Kidney epithelial cell (primary cell): ENCODE measurements around the gene CIAO2A. TPM values are rescaled to one million over a fixed set of nuclear protein-coding genes. Genes with fewer than 3 reads are reported as not detected.

ENCODE experiments used
- DNase-seq: peaks from one replicate; pipeline ENCODE4 v3.0.0-alpha.2; 2010; ENCODE audit warnings: low read depth
- H3K27me3 ChIP-seq: 2 replicates; pipeline ENCODE4 v1.6.0; 2011; ENCODE audit warnings: low read length; ENCODE audit not compliant: control insufficient read depth, insufficient read depth
- H3K36me3 ChIP-seq: 2 replicates; pipeline ENCODE4 v1.5.1; 2011; ENCODE audit warnings: low read length; ENCODE audit not compliant: control insufficient read depth, insufficient read depth
- H3K4me3 ChIP-seq: 2 replicates; pipeline ENCODE4 v1.5.1; 2011; ENCODE audit warnings: low read depth, mild to moderate bottlenecking, control low read depth, low read length
- total RNA-seq: library from RNA; depleted of rRNA; stranded (reverse); fragments of >200 nt; gene quantifications from 2 replicates; pipeline ENCODE4 v1.2.3, GENCODE V29; 2015
- TF ChIP-seq, protein P1 (sequence below): IDR thresholded peaks from 2 replicates; pipeline ENCODE4 v1.5.1; 2011; ENCODE audit warnings: mild to moderate bottlenecking, moderate library complexity, low read length, control low read depth, inconsistent platforms; ENCODE audit not compliant: insufficient read depth, poor library complexity, severe bottlenecking

CIAO2A gene
- total RNA-seq, 1 donor from 2014 or later = 84.6 TPM

GRCh38 chr15:64034519-64034918 lies 59.1 kb downstream of the CIAO2A start:
- DNase-seq = no peak
- H3K36me3 ChIP-seq = no peaks in the 10 kb centered on the region
- no peak overlapping the region for H3K4me3 ChIP-seq
- TF ChIP-seq, protein P1, sequence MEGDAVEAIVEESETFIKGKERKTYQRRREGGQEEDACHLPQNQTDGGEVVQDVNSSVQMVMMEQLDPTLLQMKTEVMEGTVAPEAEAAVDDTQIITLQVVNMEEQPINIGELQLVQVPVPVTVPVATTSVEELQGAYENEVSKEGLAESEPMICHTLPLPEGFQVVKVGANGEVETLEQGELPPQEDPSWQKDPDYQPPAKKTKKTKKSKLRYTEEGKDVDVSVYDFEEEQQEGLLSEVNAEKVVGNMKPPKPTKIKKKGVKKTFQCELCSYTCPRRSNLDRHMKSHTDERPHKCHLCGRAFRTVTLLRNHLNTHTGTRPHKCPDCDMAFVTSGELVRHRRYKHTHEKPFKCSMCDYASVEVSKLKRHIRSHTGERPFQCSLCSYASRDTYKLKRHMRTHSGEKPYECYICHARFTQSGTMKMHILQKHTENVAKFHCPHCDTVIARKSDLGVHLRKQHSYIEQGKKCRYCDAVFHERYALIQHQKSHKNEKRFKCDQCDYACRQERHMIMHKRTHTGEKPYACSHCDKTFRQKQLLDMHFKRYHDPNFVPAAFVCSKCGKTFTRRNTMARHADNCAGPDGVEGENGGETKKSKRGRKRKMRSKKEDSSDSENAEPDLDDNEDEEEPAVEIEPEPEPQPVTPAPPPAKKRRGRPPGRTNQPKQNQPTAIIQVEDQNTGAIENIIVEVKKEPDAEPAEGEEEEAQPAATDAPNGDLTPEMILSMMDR = no peak
- H3K27me3 ChIP-seq = no peaks in the 10 kb centered on the region

GRCh38 chr15:64032329-64032728 lies 61.3 kb downstream of the CIAO2A start:
- TF ChIP-seq, protein P1 = no peak
- Histone ChIP-seq H3K4me3 (no peak overlapping the region), H3K36me3 (no peaks in the 10 kb centered on the region), H3K27me3 (no peaks in the 10 kb centered on the region)
- DNase-seq = no peak

DNA sequence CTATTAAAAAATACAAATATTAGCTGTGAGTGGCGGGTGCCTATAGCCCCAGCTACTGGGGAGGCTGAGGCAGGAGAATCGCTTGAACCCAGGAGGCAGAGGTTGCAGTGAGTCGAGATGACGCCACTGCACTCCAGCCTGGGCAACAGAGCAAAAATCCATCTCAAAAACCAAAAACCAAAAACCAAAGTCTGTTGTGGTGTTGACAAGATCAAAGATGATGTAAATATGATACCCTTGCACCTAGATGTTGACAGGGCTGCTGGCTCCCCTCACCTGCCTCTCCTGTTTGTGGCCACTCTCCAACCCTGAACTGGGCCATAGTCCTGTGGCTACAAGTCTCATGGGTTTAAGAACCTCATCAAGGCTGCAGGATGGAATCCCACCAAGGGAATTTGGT lies 63.5 kb downstream of the CIAO2A start:
- TF ChIP-seq, protein P1 = no peak
- no peak for DNase-seq
- Histone ChIP-seq H3K36me3 (no peaks in the 10 kb centered on the region), H3K4me3 (no peak overlapping the region), H3K27me3 (no peaks in the 10 kb centered on the region)

GRCh38 chr15:64029633-64030032 lies 64.0 kb downstream of the CIAO2A start:
- no peak for DNase-seq
- Histone ChIP-seq H3K27me3 (no peaks in the 10 kb centered on the region), H3K36me3 (no peaks in the 10 kb centered on the region), H3K4me3 (no peak overlapping the region)
- TF ChIP-seq, protein P1 = no peak

DNA sequence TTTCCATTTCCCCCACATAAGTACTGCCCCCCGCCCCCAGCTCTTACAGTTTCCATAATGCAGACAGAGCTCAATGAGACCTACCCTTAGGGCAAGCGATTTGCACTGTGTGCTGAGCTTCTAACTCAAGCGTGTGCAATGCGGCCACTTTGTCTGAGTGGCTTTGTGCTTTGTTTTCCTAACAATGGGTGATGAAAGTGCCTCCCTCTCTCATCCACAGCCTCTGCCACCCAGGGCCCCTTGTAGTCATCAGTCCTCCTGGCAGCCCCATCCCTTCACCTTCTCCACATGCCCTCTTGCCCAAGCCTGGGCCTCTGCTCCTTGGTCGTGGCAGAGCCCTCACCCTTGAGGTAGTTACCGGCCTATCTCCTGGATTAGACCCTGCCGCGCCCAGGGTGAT lies 64.5 kb downstream of the CIAO2A start:
- no peak for DNase-seq
- H3K27me3 ChIP-seq = no peaks in the 10 kb centered on the region
- TF ChIP-seq, protein P1 = no peak
- no peaks in the 10 kb centered on the region for H3K36me3 ChIP-seq
- no peak overlapping the region for H3K4me3 ChIP-seq

- H3K27me3 ChIP-seq = no peaks in the 10 kb centered on the region
- no peaks in the 10 kb centered on the region for H3K36me3 ChIP-seq
- H3K4me3 ChIP-seq = no peak overlapping the region
- DNase-seq = no peak
- TF ChIP-seq, protein P1 = no peak
These were observed 67.0 kb downstream of the CIAO2A start for GRCh38 chr15:64026591-64026990.
